H1 (cell line): ENCODE results near the gene APH1A. TPM values are rescaled to one million over a fixed set of nuclear protein-coding genes. Genes with fewer than 3 reads are reported as not detected.

ENCODE experiments used
- CTCF ChIA-PET: fragments of 300-600 bp; sonication (Branson Sonifier 250); formaldehyde crosslinking; loops from one replicate; lab custom pipeline; 2021; ENCODE audit not compliant: partially characterized antibody; lab: Charles Lee
- POLR2A ChIA-PET: fragments of 300-600 bp; sonication (Branson Sonifier 250); formaldehyde crosslinking; loops from one replicate; lab custom pipeline; 2021; ENCODE audit warnings: inconsistent platforms; ENCODE audit not compliant: partially characterized antibody; lab: Charles Lee
- DNase-seq, 2 experiments: peaks; one replicate each; pipeline versions ENCODE4 v3.0.0 to v3.0.0-alpha.2; 2010 to 2022; ENCODE audit warnings: low spot score in 2 of 2, low read depth in 1 of 2, mixed read lengths in 1 of 2
- FAIRE-seq: peaks from 2 replicates; lab custom pipeline; 2011; peaks lifted over from hg19 to GRCh38; lab: Jason Lieb, UNC
- H2AFZ ChIP-seq: 2 replicates; pipeline ENCODE4 v1.8.1; 2012; ENCODE audit warnings: low read length, inconsistent platforms
- H2AK5ac ChIP-seq: 2 replicates; pipeline ENCODE4 v1.6.1; 2013; ENCODE audit warnings: low read depth, low read length
- H2BK120ac ChIP-seq: replicated peaks from 2 replicates; pipeline ENCODE3; 2013; ENCODE audit warnings: low read depth, low read length, inconsistent platforms
- H2BK12ac ChIP-seq: 2 replicates; pipeline ENCODE4 v1.6.1; 2013; ENCODE audit warnings: low read depth, low read length
- H2BK15ac ChIP-seq: 2 replicates; pipeline ENCODE4 v1.6.1; 2013; ENCODE audit warnings: low read length
- H2BK20ac ChIP-seq: 2 replicates; pipeline ENCODE4 v1.6.1; 2013; ENCODE audit warnings: low read length
- H2BK5ac ChIP-seq: 2 replicates; pipeline ENCODE4 v1.6.1; 2013; ENCODE audit warnings: low read depth, low read length
- H3K14ac ChIP-seq: 2 replicates; pipeline ENCODE4 v1.6.1; 2013; ENCODE audit warnings: inconsistent platforms; ENCODE audit not compliant: insufficient read length
- H3K18ac ChIP-seq: 2 replicates; pipeline ENCODE4 v1.6.1; 2013; ENCODE audit warnings: low read length; ENCODE audit errors: extremely low read depth
- H3K23ac ChIP-seq: 2 replicates; pipeline ENCODE4 v1.6.1; 2013; ENCODE audit warnings: inconsistent platforms; ENCODE audit not compliant: insufficient read length
- H3K23me2 ChIP-seq: 2 replicates; pipeline ENCODE4 v1.6.1; 2013; ENCODE audit warnings: low read depth, low read length
- H3K27ac ChIP-seq: 2 replicates; pipeline ENCODE4 v1.6.1; 2011; ENCODE audit warnings: low read depth, low read length, inconsistent platforms
- H3K27me3 ChIP-seq, 4 experiments: replicated peaks in 1 of 4; 1 replicate in 1 of 4; 2 replicates in 3 of 4; pipeline versions ENCODE4 v1.6.1 to v1.8.1; 2011 to 2013; ENCODE audit warnings: low read length in 3 of 4, mild to moderate bottlenecking in 3 of 4, inconsistent platforms in 2 of 4, mixed read lengths in 2 of 4, moderate library complexity in 1 of 4; ENCODE audit not compliant: control insufficient read depth in 3 of 4, insufficient read depth in 3 of 4; ENCODE audit errors: extremely low read depth in 1 of 4
- H3K36me3 ChIP-seq, 4 experiments: 2 replicates each; pipeline versions ENCODE4 v1.6.1 to v1.8.1; 2011 to 2013; ENCODE audit warnings: mild to moderate bottlenecking in 4 of 4, low read length in 3 of 4, moderate library complexity in 2 of 4, control low read depth in 1 of 4, inconsistent platforms in 1 of 4; ENCODE audit not compliant: insufficient read depth in 4 of 4, control insufficient read depth in 2 of 4
- H3K4ac ChIP-seq: replicated peaks from 2 replicates; pipeline ENCODE3; 2013; ENCODE audit warnings: low read length, low read depth, mixed read lengths, inconsistent platforms; ENCODE audit not compliant: insufficient read length
- H3K4me1 ChIP-seq, 4 experiments: replicated peaks in 1 of 4; 1 replicate in 1 of 4; 2 replicates in 3 of 4; pipeline versions ENCODE4 v1.6.1 to v1.8.1; 2011 to 2013; ENCODE audit warnings: low read length in 3 of 4, inconsistent platforms in 2 of 4, mixed read lengths in 1 of 4; ENCODE audit not compliant: insufficient read depth in 4 of 4, control insufficient read depth in 3 of 4
- H3K4me2 ChIP-seq, 2 experiments: 2 replicates each; pipeline versions ENCODE4 v1.6.1 to v1.8.1; 2011 to 2013; ENCODE audit warnings: low read depth in 2 of 2, low read length in 2 of 2, control low read depth in 1 of 2, inconsistent platforms in 1 of 2, mild to moderate bottlenecking in 1 of 2; ENCODE audit not compliant: insufficient read depth in 1 of 2
- H3K4me3 ChIP-seq, 4 experiments: fragments of 200-600, 300-600 bp in 1 of 4; sonication (generic), shearing (Covaris generic), sonication (Bioruptor Twin) in 1 of 4; 2 replicates each; pipeline versions ENCODE4 v1.5.1 to v1.8.1; 2011 to 2016; ENCODE audit warnings: low read length in 4 of 4, low read depth in 3 of 4, control low read depth in 2 of 4, inconsistent platforms in 2 of 4, mild to moderate bottlenecking in 2 of 4, mixed read lengths in 1 of 4, moderate library complexity in 1 of 4; ENCODE audit not compliant: insufficient read depth in 2 of 4; ENCODE audit errors: extremely low read depth in 1 of 4
- H3K56ac ChIP-seq: replicated peaks from 2 replicates; pipeline ENCODE3; 2013; ENCODE audit warnings: low read depth, mild to moderate bottlenecking, mixed read lengths, low read length, inconsistent platforms; ENCODE audit not compliant: insufficient read length
- H3K79me1 ChIP-seq: 2 replicates; pipeline ENCODE4 v1.6.1; 2013; ENCODE audit warnings: low read depth, low read length, control low read depth
- H3K79me2 ChIP-seq, 2 experiments: 2 replicates each; pipeline versions ENCODE4 v1.6.1 to v1.8.1; 2012 to 2013; ENCODE audit warnings: low read length in 2 of 2, mild to moderate bottlenecking in 2 of 2, inconsistent platforms in 1 of 2; ENCODE audit not compliant: insufficient read depth in 2 of 2, control insufficient read depth in 1 of 2
- H3K9ac ChIP-seq, 4 experiments: replicated peaks in 1 of 4; 1 replicate in 1 of 4; 2 replicates in 3 of 4; pipeline versions ENCODE4 v1.6.1 to v1.8.1; 2011 to 2013; ENCODE audit warnings: low read depth in 3 of 4, low read length in 3 of 4, control low read depth in 2 of 4, mild to moderate bottlenecking in 2 of 4, moderate library complexity in 2 of 4, inconsistent platforms in 1 of 4; ENCODE audit errors: extremely low read depth in 1 of 4
- H3K9me3 ChIP-seq, 2 experiments: 2 replicates each; pipeline versions ENCODE4 v1.6.1 to v1.8.1; 2012 to 2013; ENCODE audit warnings: mild to moderate bottlenecking in 2 of 2, moderate library complexity in 2 of 2, control low read depth in 1 of 2, inconsistent platforms in 1 of 2, low read depth in 1 of 2, low read length in 1 of 2, mixed read lengths in 1 of 2; ENCODE audit not compliant: insufficient read depth in 2 of 2
- H4K20me1 ChIP-seq, 2 experiments: replicated peaks in 1 of 2; 2 replicates each; pipeline versions ENCODE3 to v1.8.1; 2011 to 2013; ENCODE audit warnings: inconsistent platforms in 2 of 2, low read length in 2 of 2, mild to moderate bottlenecking in 1 of 2; ENCODE audit not compliant: insufficient read depth in 2 of 2, control insufficient read depth in 1 of 2
- H4K5ac ChIP-seq: 2 replicates; pipeline ENCODE4 v1.6.1; 2013; ENCODE audit warnings: low read length, low read depth, mixed read lengths, inconsistent platforms; ENCODE audit not compliant: insufficient read length
- H4K8ac ChIP-seq: 2 replicates; pipeline ENCODE4 v1.8.0; 2013; ENCODE audit warnings: mild to moderate bottlenecking, moderate library complexity, low read length, inconsistent platforms; ENCODE audit not compliant: insufficient read depth; ENCODE audit errors: extremely low read depth
- H4K91ac ChIP-seq: replicated peaks from 2 replicates; pipeline ENCODE3; 2013; ENCODE audit warnings: low read length, mixed read lengths, inconsistent platforms; ENCODE audit not compliant: insufficient read length
- EP300 ChIP-seq, 2 experiments: IDR thresholded peaks; 1 replicate in 1 of 2; 2 replicates in 1 of 2; pipeline ENCODE4 v1.6.1; 2011 to 2012; ENCODE audit warnings: low read depth in 2 of 2, low read length in 2 of 2, mild to moderate bottlenecking in 2 of 2, borderline replicate concordance in 1 of 2, inconsistent platforms in 1 of 2, moderate library complexity in 1 of 2
- NANOG ChIP-seq: IDR thresholded peaks from 2 replicates; pipeline ENCODE4 v1.6.1; 2011; ENCODE audit warnings: low read length, low read depth, mild to moderate bottlenecking, inconsistent platforms; ENCODE audit not compliant: insufficient read depth, poor library complexity, severe bottlenecking
- ZNF274 ChIP-seq: IDR thresholded peaks from 2 replicates; pipeline ENCODE4 v1.7.0; 2012; ENCODE audit warnings: low read length, borderline replicate concordance; ENCODE audit errors: extremely low read depth
- WGBS, 2 experiments: shearing (Covaris generic) in 1 of 2; methylation state at CpG; one replicate each; pipeline versions ENCODE4 v1.1.6 to v1.1.7; 2013 to 2015; ENCODE audit warnings: low lambda C conversion rate in 2 of 2, mixed read lengths in 2 of 2, inconsistent platforms in 1 of 2, low coverage in 1 of 2, missing lambda C conversion rate in 1 of 2; ENCODE audit not compliant: insufficient replicate concordance in 2 of 2, insufficient coverage in 1 of 2, insufficient read length in 1 of 2; ENCODE audit errors: extremely low coverage in 1 of 2, missing lambda C conversion rate in 1 of 2; 5-methylcytosine and 5-hydroxymethylcytosine counted together
- polyA plus RNA-seq, 7 experiments: library from polyadenylated mRNA; depleted of rRNA in 3 of 7; stranded (reverse) in 5 of 7; unstranded in 2 of 7; fragments of >200 nt in 5 of 7; fragments of 200-250 nt in 2 of 7; gene quantifications; 1 replicate in 5 of 7; 2 replicates in 1 of 7; 4 replicates in 1 of 7; pipeline versions ENCODE4 v1.2.1 to v1.2.3, GENCODE V29; 2011 to 2013; ENCODE audit warnings: missing spikeins in 2 of 7, mixed read lengths in 2 of 7
- total RNA-seq: library from RNA; stranded (reverse); fragmentation: NEBNext Ultra II Directional; extraction: Animal tissue kit (Norgen Biotek cat#: 25700); gene quantifications from 2 replicates; pipeline ENCODE4 v1.2.1, GENCODE V29; 2021

The APH1A gene
- total and polyA plus RNA-seq, 2 of the 8 experiments (the other 6 are each of a cell fraction or from before 2014, with no cell fraction given): 111 to 183 TPM

DNA sequence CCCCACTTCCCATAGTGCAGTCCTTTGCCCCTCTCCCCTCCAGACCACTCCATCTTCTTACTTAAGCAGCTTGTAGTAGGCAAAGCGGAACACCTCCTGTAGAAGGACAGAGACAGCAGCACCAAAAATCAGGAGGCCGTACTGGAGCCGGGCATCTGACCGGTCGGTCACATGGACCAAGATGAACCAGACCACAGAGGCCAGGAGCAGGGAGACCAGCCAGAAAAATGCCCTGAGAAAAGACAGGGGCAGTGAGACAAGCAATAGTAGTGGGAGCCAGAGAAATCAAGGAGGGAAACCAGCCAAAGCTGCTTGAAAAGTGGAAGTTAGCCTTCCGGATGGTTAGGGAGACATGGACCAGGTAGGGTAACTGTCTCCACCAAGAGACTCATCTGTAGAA is 920 bp downstream of the APH1A start:
- Histone ChIP-seq H3K79me2 (peaks cover 8 to 20% of the 10 kb centered on the region in 2 experiments; a peak in 3 of 4 replicates), H3K36me3 (peaks cover 20 to 41% (median 35%) of the 10 kb centered on the region in 4 experiments), H3K79me1 (peaks cover 11% of the 10 kb centered on the region; the same call in 1 of the 2 replicates), H3K9ac (peak overlapping the region; percentile 56 to 89 (median 84)), H3K4me1 (peaks cover 4 to 11% (median 5%) of the 10 kb centered on the region in 4 experiments; a peak in 6 of 7 replicates), H2BK12ac (0 out of 2 replicates have a peak overlapping the region, but pooled peaks have one; percentile 17), H3K9me3 (no peaks in the 10 kb centered on the region), H3K23me2 (peaks cover 10% of the 10 kb centered on the region), H2AFZ (no peak overlapping the region), H2BK5ac (peak overlapping the region; percentile 80; the same call in 1 of the 2 replicates), H4K20me1 (peaks cover 3 to 4% of the 10 kb centered on the region in 2 experiments), H3K4me2 (peak overlapping the region; percentile 95 to 100), H2BK120ac (no peak overlapping the region), H3K4me3 (peak overlapping the region; percentile 81 to 99 (median 96)), H3K18ac (no peak overlapping the region; the same call in 1 of the 2 replicates), H3K27ac (no peak overlapping the region), H4K91ac (no peak overlapping the region), H3K4ac (no peak overlapping the region), H2AK5ac (0 out of 2 replicates have a peak overlapping the region, but pooled peaks have one; percentile 72), H2BK20ac (no peak overlapping the region), H3K56ac (no peak overlapping the region), H2BK15ac (no peak overlapping the region), H4K8ac (no peak overlapping the region), H3K27me3 (no peaks in the 10 kb centered on the region), H3K23ac (no peak overlapping the region), H3K14ac (no peak overlapping the region), H4K5ac (no peak overlapping the region)
- 62% methylated on average over 6 of the region's 6 CpGs; no CpG with 5 or more reads in 1 of the 2 experiments for WGBS, 2 experiments
- ChIA-PET POLR2A (interaction anchor here (0.8 to 6.5 kb wide), 6 partner anchors 9 to 96 kb away, joined by 3 to 114 read pairs (median 7); partner anchors contain the start of genes CA14, CIART and RPRD2), CTCF (interaction anchor here (16.5 kb wide), 1 partner anchor 12 kb away, joined by 326 read pairs; the partner anchor contains the start of gene CA14)
- FAIRE-seq (no peak), DNase-seq (no peak)
- TF ChIP-seq NANOG (no peak), EP300 (IDR thresholded peaks at IDR 0.05; ENCODE audit: borderline replicate concordance in 1 of 2, low read depth in 2 of 2, low read length in 2 of 2) (no peak), ZNF274 (no peak)
